Mesenchymal stem cell (in vitro differentiated cells and primary cell): ENCODE measurements around the gene CLEC4G.

Experiments
- DNase-seq: peaks from one replicate; pipeline ENCODE4 v3.0.0-alpha.2; 2013
- H2AFZ ChIP-seq: one replicate; pipeline ENCODE4 v1.6.1; 2013; ENCODE audit warnings: low read depth, mild to moderate bottlenecking, control low read depth, inconsistent platforms, low read length, moderate library complexity
- H2AK5ac ChIP-seq: 2 replicates; pipeline ENCODE4 v1.6.1; 2013; ENCODE audit warnings: low read length, moderate library complexity, mild to moderate bottlenecking, inconsistent platforms; ENCODE audit not compliant: severe bottlenecking
- H2BK120ac ChIP-seq: one replicate; pipeline ENCODE4 v1.6.1; 2013; ENCODE audit warnings: low read depth, mild to moderate bottlenecking, inconsistent platforms, low read length, moderate library complexity
- H2BK12ac ChIP-seq, 2 experiments: one replicate each; pipeline ENCODE4 v1.6.1; 2013; ENCODE audit warnings: inconsistent platforms in 2 of 2, low read length in 2 of 2, mild to moderate bottlenecking in 2 of 2, moderate library complexity in 2 of 2, control low read depth in 1 of 2
- H2BK15ac ChIP-seq: one replicate; pipeline ENCODE4 v1.6.1; 2013; ENCODE audit warnings: mild to moderate bottlenecking, low read depth, inconsistent platforms; ENCODE audit not compliant: poor library complexity, severe bottlenecking
- H2BK5ac ChIP-seq: 2 replicates; pipeline ENCODE4 v1.6.1; 2013; ENCODE audit warnings: low read depth, mild to moderate bottlenecking, low read length, control low read depth, inconsistent platforms; ENCODE audit not compliant: poor library complexity, severe bottlenecking
- H3K14ac ChIP-seq, 2 experiments: one replicate each; pipeline ENCODE4 v1.6.1; 2013; ENCODE audit warnings: inconsistent platforms in 2 of 2, low read length in 2 of 2, control low read depth in 1 of 2, mild to moderate bottlenecking in 1 of 2, moderate library complexity in 1 of 2
- H3K18ac ChIP-seq, 2 experiments: one replicate each; pipeline ENCODE4 v1.6.1; 2013; ENCODE audit warnings: inconsistent platforms in 2 of 2, low read length in 2 of 2, control low read depth in 1 of 2, low read depth in 1 of 2, mild to moderate bottlenecking in 1 of 2
- H3K23ac ChIP-seq, 2 experiments: one replicate each; pipeline ENCODE4 v1.6.1; 2013; ENCODE audit warnings: inconsistent platforms in 2 of 2, low read length in 2 of 2, mild to moderate bottlenecking in 2 of 2, moderate library complexity in 2 of 2, control low read depth in 1 of 2
- H3K27ac ChIP-seq: 2 replicates; pipeline ENCODE4 v1.5.1; 2013; ENCODE audit warnings: mild to moderate bottlenecking, moderate library complexity, low read length, control low read depth, inconsistent platforms; ENCODE audit not compliant: poor library complexity, severe bottlenecking
- H3K27me3 ChIP-seq, 2 experiments: 2 replicates each; pipeline versions ENCODE4 v1.6.1 to v1.7.0; 2013; ENCODE audit warnings: low read length in 2 of 2, mild to moderate bottlenecking in 2 of 2, moderate library complexity in 2 of 2, control low read depth in 1 of 2, inconsistent platforms in 1 of 2; ENCODE audit not compliant: control insufficient read depth in 1 of 2, insufficient read depth in 1 of 2
- H3K36me3 ChIP-seq, 2 experiments: 2 replicates each; pipeline versions ENCODE4 v1.6.1 to v1.7.0; 2013; ENCODE audit warnings: low read length in 2 of 2, control low read depth in 1 of 2, inconsistent platforms in 1 of 2, low read depth in 1 of 2, mild to moderate bottlenecking in 1 of 2; ENCODE audit not compliant: insufficient read depth in 2 of 2, control insufficient read depth in 1 of 2
- H3K4ac ChIP-seq, 2 experiments: one replicate each; pipeline ENCODE4 v1.6.1; 2013; ENCODE audit warnings: inconsistent platforms in 2 of 2, low read length in 2 of 2, mild to moderate bottlenecking in 2 of 2, moderate library complexity in 2 of 2, control low read depth in 1 of 2, low read depth in 1 of 2
- H3K4me1 ChIP-seq: 2 replicates; pipeline ENCODE4 v1.6.1; 2013; ENCODE audit warnings: low read depth, low read length, control low read depth; ENCODE audit not compliant: control insufficient read depth, insufficient read depth
- H3K4me2 ChIP-seq: 2 replicates; pipeline ENCODE4 v1.6.1; 2013; ENCODE audit warnings: low read length, mild to moderate bottlenecking, inconsistent platforms; ENCODE audit not compliant: poor library complexity, severe bottlenecking
- H3K4me3 ChIP-seq, 2 experiments: 2 replicates each; pipeline versions ENCODE4 v1.5.1 to v1.7.0; 2013; ENCODE audit warnings: low read length in 2 of 2, mild to moderate bottlenecking in 2 of 2, control low read depth in 1 of 2, low read depth in 1 of 2; ENCODE audit not compliant: insufficient read depth in 1 of 2
- H3K79me1 ChIP-seq: replicated peaks from 2 replicates; pipeline ENCODE4 v1.6.1; 2013; ENCODE audit warnings: mild to moderate bottlenecking, control low read depth, low read length, inconsistent platforms; ENCODE audit not compliant: poor library complexity, severe bottlenecking
- H3K9ac ChIP-seq: 2 replicates; pipeline ENCODE4 v1.7.0; 2013; ENCODE audit warnings: mild to moderate bottlenecking, low read length, moderate library complexity
- H3K9me3 ChIP-seq: 2 replicates; pipeline ENCODE4 v1.7.0; 2013; ENCODE audit warnings: mild to moderate bottlenecking, low read length; ENCODE audit not compliant: control insufficient read depth
- H4K8ac ChIP-seq: one replicate; pipeline ENCODE4 v1.6.1; 2013; ENCODE audit warnings: inconsistent platforms, mild to moderate bottlenecking, low read length, moderate library complexity
- H4K91ac ChIP-seq: one replicate; pipeline ENCODE4 v1.6.1; 2013; ENCODE audit warnings: mild to moderate bottlenecking, low read length, inconsistent platforms
- WGBS: methylation state at CpG from one replicate; pipeline ENCODE4 v1.1.7; 2013; ENCODE audit warnings: mixed read lengths; 5-methylcytosine and 5-hydroxymethylcytosine counted together

Gene CLEC4G

GRCh38 chr19:7694499-7694898, 37.4 kb downstream of the CLEC4G start:
- Histone ChIP-seq H2BK120ac (no peak overlapping the region), H2AFZ (no peak overlapping the region), H3K4ac (no peak overlapping the region), H4K91ac (no peak overlapping the region), H3K9me3 (no peaks in the 10 kb centered on the region), H3K4me2 (no peak overlapping the region), H3K27me3 (peaks cover 18 to 40% of the 10 kb centered on the region in 2 experiments), H2AK5ac (no peak overlapping the region), H3K9ac (no peak overlapping the region), H3K79me1 (no peaks in the 10 kb centered on the region), H3K18ac (no peak overlapping the region), H2BK5ac (no peak overlapping the region), H3K27ac (no peak overlapping the region), H3K14ac (no peak overlapping the region), H3K4me3 (no peak overlapping the region), H2BK15ac (no peak overlapping the region), H3K23ac (no peak overlapping the region), H3K36me3 (no peaks in the 10 kb centered on the region), H4K8ac (no peak overlapping the region), H2BK12ac (no peak overlapping the region), H3K4me1 (no peaks in the 10 kb centered on the region)
- WGBS, result 65% methylated on average over 4 of the region's 4 CpGs
- no peak for DNase-seq

- Histone ChIP-seq H2BK5ac (no peak overlapping the region), H3K27me3 (peaks cover 1 to 31% of the 10 kb centered on the region in 2 experiments), H3K4ac (no peak overlapping the region), H2BK120ac (no peak overlapping the region), H3K18ac (no peak overlapping the region), H2BK15ac (no peak overlapping the region), H3K79me1 (no peaks in the 10 kb centered on the region), H3K9me3 (no peaks in the 10 kb centered on the region), H3K9ac (no peak overlapping the region), H2AK5ac (no peak overlapping the region), H2BK12ac (no peak overlapping the region), H3K4me1 (no peaks in the 10 kb centered on the region), H3K23ac (no peak overlapping the region), H4K91ac (no peak overlapping the region), H4K8ac (no peak overlapping the region), H3K14ac (no peak overlapping the region), H3K4me3 (no peak overlapping the region), H3K36me3 (no peaks in the 10 kb centered on the region), H3K27ac (no peak overlapping the region), H3K4me2 (no peak overlapping the region), H2AFZ (no peak overlapping the region)
- 83% methylated on average over 13 of the region's 13 CpGs for WGBS
- no peak for DNase-seq
Observed at GRCh38 chr19:7692417-7693088, 39.4 kb downstream of the CLEC4G start.

GRCh38 chr19:7691497-7691896, 40.4 kb downstream of the CLEC4G start:
- Histone ChIP-seq H2BK15ac (no peak overlapping the region), H3K79me1 (no peaks in the 10 kb centered on the region), H3K4ac (no peak overlapping the region), H2BK120ac (no peak overlapping the region), H2BK5ac (no peak overlapping the region), H3K23ac (no peak overlapping the region), H3K4me2 (no peak overlapping the region), H2BK12ac (no peak overlapping the region), H3K9me3 (no peaks in the 10 kb centered on the region), H3K36me3 (no peaks in the 10 kb centered on the region), H3K14ac (no peak overlapping the region), H2AFZ (no peak overlapping the region), H3K27ac (no peak overlapping the region), H4K8ac (peak overlapping the region; percentile 24), H3K9ac (no peak overlapping the region), H3K4me3 (no peak overlapping the region), H4K91ac (peak overlapping the region; percentile 21), H3K18ac (no peak overlapping the region), H3K4me1 (no peaks in the 10 kb centered on the region), H3K27me3 (peaks cover 0 to 24% of the 10 kb centered on the region in 2 experiments), H2AK5ac (no peak overlapping the region)
- no peak for DNase-seq

- no peaks in the 10 kb centered on the region for H3K36me3 ChIP-seq
- 89% methylated on average over 8 of the region's 8 CpGs for WGBS
Observed at GRCh38 chr19:7690779-7691258, 41.1 kb downstream of the CLEC4G start.

More at GRCh38 chr19:7690779-7691258, 41.1 kb downstream of the CLEC4G start:
- Histone ChIP-seq H4K8ac (peak overlapping the region; percentile 24), H2BK5ac (no peak overlapping the region), H2BK15ac (peak overlapping the region; percentile 7), H3K4me2 (no peak overlapping the region), H3K4ac (no peak overlapping the region), H3K4me1 (no peaks in the 10 kb centered on the region), H3K27ac (no peak overlapping the region), H3K14ac (no peak overlapping the region), H2BK120ac (no peak overlapping the region), H4K91ac (peak overlapping the region; percentile 39), H2BK12ac (no peak overlapping the region), H3K4me3 (no peak overlapping the region), H2AK5ac (no peak overlapping the region), H3K79me1 (no peaks in the 10 kb centered on the region), H3K9ac (no peak overlapping the region), H3K18ac (no peak overlapping the region), H3K9me3 (no peaks in the 10 kb centered on the region), H3K27me3 (peaks cover 0 to 22% of the 10 kb centered on the region in 2 experiments), H2AFZ (no peak overlapping the region), H3K23ac (no peak overlapping the region)
- DNase-seq, result no peak
